ENCODE measurements around the gene CACNA1D. TPM values are rescaled to one million over a fixed set of nuclear protein-coding genes. Genes with fewer than 3 reads are reported as not detected.

CACNA1D gene
- total RNA-seq, 1 donor from 2014 or later = 47.2 TPM

DNA sequence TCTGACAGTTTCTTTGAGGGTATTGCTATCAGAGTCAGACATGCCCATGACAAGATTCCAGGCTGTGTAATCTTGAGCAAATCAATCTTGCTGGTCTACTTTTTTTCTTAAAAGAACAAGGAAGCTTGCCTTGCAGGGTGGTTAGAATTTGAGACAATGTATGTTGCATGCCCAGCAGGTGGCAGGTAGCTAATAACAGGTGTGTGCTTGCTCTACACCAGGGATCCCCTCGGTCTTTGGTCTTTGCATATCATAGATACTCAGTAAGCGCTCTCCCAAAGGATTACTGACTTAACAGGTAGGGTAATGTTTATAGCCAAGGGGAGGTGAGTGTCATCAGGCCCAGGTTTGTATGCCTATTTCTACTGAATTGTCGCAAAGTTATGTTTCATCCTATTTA lies 37.3 kb downstream of the CACNA1D start:
- DNase-seq (no peak), ATAC-seq (peak; percentile 25)
- no peaks in the 10 kb centered on the region for H3K4me1 ChIP-seq
- H3K4me3 ChIP-seq = no peak overlapping the region
- no peaks in the 10 kb centered on the region for H3K9me3 ChIP-seq
- intact Hi-C loops (cut with DNase I) = no loop called here
- TF ChIP-seq, protein P1, sequence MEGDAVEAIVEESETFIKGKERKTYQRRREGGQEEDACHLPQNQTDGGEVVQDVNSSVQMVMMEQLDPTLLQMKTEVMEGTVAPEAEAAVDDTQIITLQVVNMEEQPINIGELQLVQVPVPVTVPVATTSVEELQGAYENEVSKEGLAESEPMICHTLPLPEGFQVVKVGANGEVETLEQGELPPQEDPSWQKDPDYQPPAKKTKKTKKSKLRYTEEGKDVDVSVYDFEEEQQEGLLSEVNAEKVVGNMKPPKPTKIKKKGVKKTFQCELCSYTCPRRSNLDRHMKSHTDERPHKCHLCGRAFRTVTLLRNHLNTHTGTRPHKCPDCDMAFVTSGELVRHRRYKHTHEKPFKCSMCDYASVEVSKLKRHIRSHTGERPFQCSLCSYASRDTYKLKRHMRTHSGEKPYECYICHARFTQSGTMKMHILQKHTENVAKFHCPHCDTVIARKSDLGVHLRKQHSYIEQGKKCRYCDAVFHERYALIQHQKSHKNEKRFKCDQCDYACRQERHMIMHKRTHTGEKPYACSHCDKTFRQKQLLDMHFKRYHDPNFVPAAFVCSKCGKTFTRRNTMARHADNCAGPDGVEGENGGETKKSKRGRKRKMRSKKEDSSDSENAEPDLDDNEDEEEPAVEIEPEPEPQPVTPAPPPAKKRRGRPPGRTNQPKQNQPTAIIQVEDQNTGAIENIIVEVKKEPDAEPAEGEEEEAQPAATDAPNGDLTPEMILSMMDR (IDR thresholded peaks at IDR 0.05) = peak; percentile 9
- no peaks in the 10 kb centered on the region for H3K27me3 ChIP-seq
- H3K27ac ChIP-seq = no peak overlapping the region
- no peaks in the 10 kb centered on the region for H3K36me3 ChIP-seq

DNA sequence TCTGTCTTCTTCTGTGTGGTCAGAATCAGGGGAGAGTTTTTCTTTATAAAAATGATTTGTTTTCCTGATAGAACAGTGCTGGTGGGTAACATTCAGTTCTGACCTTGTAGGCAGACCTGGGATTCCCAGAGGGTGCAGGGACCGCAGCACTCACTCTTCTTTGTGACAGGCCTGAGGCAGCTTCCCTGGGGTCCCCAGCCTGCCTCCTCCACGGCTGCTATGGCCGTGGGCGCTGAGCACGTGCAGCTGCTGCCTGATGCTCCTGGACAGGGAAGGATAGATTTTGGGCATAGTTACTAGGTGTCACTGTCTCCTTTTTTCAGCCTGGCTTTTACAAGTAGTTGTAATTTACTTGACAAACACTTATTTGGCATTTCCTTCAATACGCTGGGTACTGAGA lies 39.1 kb downstream of the CACNA1D start:
- Histone ChIP-seq H3K36me3 (no peaks in the 10 kb centered on the region), H3K27me3 (no peaks in the 10 kb centered on the region), H3K4me1 (no peaks in the 10 kb centered on the region), H3K4me3 (no peak overlapping the region), H3K27ac (no peak overlapping the region), H3K9me3 (no peaks in the 10 kb centered on the region)
- intact Hi-C loops (cut with DNase I) = no loop called here
- DNase-seq = no peak
- no peak for ATAC-seq
- TF ChIP-seq, protein P1 (IDR thresholded peaks at IDR 0.05) = no peak

- intact Hi-C loops (cut with DNase I) = no loop called here
- H3K4me1 ChIP-seq = no peaks in the 10 kb centered on the region
- H3K27me3 ChIP-seq = no peaks in the 10 kb centered on the region
- no peak for DNase-seq
- no peaks in the 10 kb centered on the region for H3K9me3 ChIP-seq
- TF ChIP-seq, protein P1 (IDR thresholded peaks at IDR 0.05) = no peak
- H3K4me3 ChIP-seq = no peak overlapping the region
- ATAC-seq = no peak
- H3K27ac ChIP-seq = no peak overlapping the region
- no peaks in the 10 kb centered on the region for H3K36me3 ChIP-seq
Observed at GRCh38 chr3:53534216-53534615, 39.8 kb downstream of the CACNA1D start.

- no peak for DNase-seq
- H3K27ac ChIP-seq = no peak overlapping the region
- H3K36me3 ChIP-seq = no peaks in the 10 kb centered on the region
- no peaks in the 10 kb centered on the region for H3K4me1 ChIP-seq
- H3K4me3 ChIP-seq = no peak overlapping the region
- no peaks in the 10 kb centered on the region for H3K27me3 ChIP-seq
- ATAC-seq = no peak
- no peaks in the 10 kb centered on the region for H3K9me3 ChIP-seq
- TF ChIP-seq, protein P1 (IDR thresholded peaks at IDR 0.05) = no peak
- intact Hi-C loops (cut with DNase I) = no loop called here
Observed at GRCh38 chr3:53534676-53535400, 40.4 kb downstream of the CACNA1D start.

GRCh38 chr3:53536282-53536681 lies 41.9 kb downstream of the CACNA1D start:
- H3K36me3 ChIP-seq = no peaks in the 10 kb centered on the region
- no peak overlapping the region for H3K4me3 ChIP-seq
- H3K4me1 ChIP-seq = no peaks in the 10 kb centered on the region
- no peak overlapping the region for H3K27ac ChIP-seq
- no peaks in the 10 kb centered on the region for H3K27me3 ChIP-seq
- no peaks in the 10 kb centered on the region for H3K9me3 ChIP-seq
- TF ChIP-seq, protein P1 (IDR thresholded peaks at IDR 0.05) = no peak
- ATAC-seq (no peak), DNase-seq (no peak)
- intact Hi-C loops (cut with DNase I) = no loop called here

GRCh38 chr3:53544357-53544756 lies 49.9 kb downstream of the CACNA1D start:
- DNase-seq (no peak), ATAC-seq (no peak)
- intact Hi-C loops (cut with DNase I) = no loop called here
- Histone ChIP-seq H3K9me3 (no peaks in the 10 kb centered on the region), H3K27ac (no peak overlapping the region), H3K4me1 (no peaks in the 10 kb centered on the region), H3K4me3 (no peak overlapping the region), H3K27me3 (no peaks in the 10 kb centered on the region), H3K36me3 (no peaks in the 10 kb centered on the region)
- TF ChIP-seq, protein P1 (IDR thresholded peaks at IDR 0.05) = no peak

All from upper lobe of right lung (tissue), 1 donor.